ENCODE results near the gene AIG1. TPM values are rescaled to one million over a fixed set of nuclear protein-coding genes. Genes with fewer than 3 reads are reported as not detected.

Gene AIG1
- total and polyA plus RNA-seq, 2 donors, result 9.1 to 16.5 TPM

GRCh38 chr6:143110572-143110971, 49.9 kb downstream of the AIG1 start:
- Histone ChIP-seq H3K27me3 (ENCODE audit: control insufficient read depth in 2 of 2, insufficient read depth in 1 of 2, low read length in 1 of 2) (no peaks in the 10 kb centered on the region), H3K27ac (ENCODE audit: low read depth in 1 of 2, low read length in 1 of 2) (no peak overlapping the region), H3K4me1 (ENCODE audit: control insufficient read depth in 2 of 2, insufficient read depth in 2 of 2, low read length in 2 of 2) (no peaks in the 10 kb centered on the region), H3K4me3 (ENCODE audit: low read length in 2 of 2) (no peak overlapping the region), H3K9me3 (ENCODE audit: control insufficient read depth in 2 of 2, insufficient read depth in 1 of 2, low read length in 1 of 2) (no peaks in the 10 kb centered on the region), H3K36me3 (ENCODE audit: control insufficient read depth in 2 of 2, insufficient read depth in 2 of 2, low read length in 1 of 2) (no peaks in the 10 kb centered on the region)
- DNase-seq (ENCODE audit: low read depth in 6 of 9, low spot score in 9 of 9), result no peak
- 96% methylated on average over 4 of the region's 4 CpGs for WGBS

GRCh38 chr6:143110996-143111395, 50.3 kb downstream of the AIG1 start:
- WGBS, result 95% methylated on average over 1 of the region's 1 CpG
- Histone ChIP-seq H3K4me3 (ENCODE audit: low read length in 2 of 2) (no peak overlapping the region), H3K27me3 (ENCODE audit: control insufficient read depth in 2 of 2, insufficient read depth in 1 of 2, low read length in 1 of 2) (no peaks in the 10 kb centered on the region), H3K27ac (ENCODE audit: low read depth in 1 of 2, low read length in 1 of 2) (no peak overlapping the region), H3K9me3 (ENCODE audit: control insufficient read depth in 2 of 2, insufficient read depth in 1 of 2, low read length in 1 of 2) (no peaks in the 10 kb centered on the region), H3K4me1 (ENCODE audit: control insufficient read depth in 2 of 2, insufficient read depth in 2 of 2, low read length in 2 of 2) (no peaks in the 10 kb centered on the region), H3K36me3 (ENCODE audit: control insufficient read depth in 2 of 2, insufficient read depth in 2 of 2, low read length in 1 of 2) (no peaks in the 10 kb centered on the region)
- DNase-seq (ENCODE audit: low read depth in 6 of 9, low spot score in 9 of 9), result no peak

- Histone ChIP-seq H3K4me3 (ENCODE audit: low read length in 2 of 2) (no peak overlapping the region), H3K27me3 (ENCODE audit: control insufficient read depth in 2 of 2, insufficient read depth in 1 of 2, low read length in 1 of 2) (no peaks in the 10 kb centered on the region), H3K36me3 (ENCODE audit: control insufficient read depth in 2 of 2, insufficient read depth in 2 of 2, low read length in 1 of 2) (no peaks in the 10 kb centered on the region), H3K9me3 (ENCODE audit: control insufficient read depth in 2 of 2, insufficient read depth in 1 of 2, low read length in 1 of 2) (no peaks in the 10 kb centered on the region), H3K27ac (ENCODE audit: low read depth in 1 of 2, low read length in 1 of 2) (no peak overlapping the region), H3K4me1 (ENCODE audit: control insufficient read depth in 2 of 2, insufficient read depth in 2 of 2, low read length in 2 of 2) (no peaks in the 10 kb centered on the region)
- DNase-seq (ENCODE audit: low read depth in 6 of 9, low spot score in 9 of 9), result no peak
- 88% methylated on average over 4 of the region's 4 CpGs for whole genome bisulfite sequencing
Measured at GRCh38 chr6:143111443-143111842, 50.8 kb downstream of the AIG1 start.

GRCh38 chr6:143112084-143112768, 51.5 kb downstream of the AIG1 start:
- Histone ChIP-seq H3K9me3 (ENCODE audit: control insufficient read depth in 2 of 2, insufficient read depth in 1 of 2, low read length in 1 of 2) (no peaks in the 10 kb centered on the region), H3K27me3 (ENCODE audit: control insufficient read depth in 2 of 2, insufficient read depth in 1 of 2, low read length in 1 of 2) (no peaks in the 10 kb centered on the region), H3K4me1 (ENCODE audit: control insufficient read depth in 2 of 2, insufficient read depth in 2 of 2, low read length in 2 of 2) (no peaks in the 10 kb centered on the region), H3K4me3 (ENCODE audit: low read length in 2 of 2) (no peak overlapping the region), H3K27ac (ENCODE audit: low read depth in 1 of 2, low read length in 1 of 2) (no peak overlapping the region), H3K36me3 (ENCODE audit: control insufficient read depth in 2 of 2, insufficient read depth in 2 of 2, low read length in 1 of 2) (no peaks in the 10 kb centered on the region)
- 95% methylated on average over 4 of the region's 4 CpGs for WGBS
- no peak for DNase-seq (ENCODE audit: low read depth in 6 of 9, low spot score in 9 of 9)

GRCh38 chr6:143112837-143113236, 52.1 kb downstream of the AIG1 start:
- Histone ChIP-seq H3K9me3 (ENCODE audit: control insufficient read depth in 2 of 2, insufficient read depth in 1 of 2, low read length in 1 of 2) (no peaks in the 10 kb centered on the region), H3K4me3 (ENCODE audit: low read length in 2 of 2) (no peak overlapping the region), H3K36me3 (ENCODE audit: control insufficient read depth in 2 of 2, insufficient read depth in 2 of 2, low read length in 1 of 2) (no peaks in the 10 kb centered on the region), H3K27me3 (ENCODE audit: control insufficient read depth in 2 of 2, insufficient read depth in 1 of 2, low read length in 1 of 2) (no peaks in the 10 kb centered on the region), H3K4me1 (ENCODE audit: control insufficient read depth in 2 of 2, insufficient read depth in 2 of 2, low read length in 2 of 2) (no peaks in the 10 kb centered on the region), H3K27ac (ENCODE audit: low read depth in 1 of 2, low read length in 1 of 2) (no peak overlapping the region)
- WGBS, result 97% methylated on average over 5 of the region's 5 CpGs
- DNase-seq (ENCODE audit: low read depth in 6 of 9, low spot score in 9 of 9), result no peak

GRCh38 chr6:143115728-143116127, 55.0 kb downstream of the AIG1 start:
- Histone ChIP-seq H3K9me3 (ENCODE audit: control insufficient read depth in 2 of 2, insufficient read depth in 1 of 2, low read length in 1 of 2) (no peaks in the 10 kb centered on the region), H3K27me3 (ENCODE audit: control insufficient read depth in 2 of 2, insufficient read depth in 1 of 2, low read length in 1 of 2) (no peaks in the 10 kb centered on the region), H3K27ac (ENCODE audit: low read depth in 1 of 2, low read length in 1 of 2) (no peak overlapping the region), H3K36me3 (ENCODE audit: control insufficient read depth in 2 of 2, insufficient read depth in 2 of 2, low read length in 1 of 2) (no peaks in the 10 kb centered on the region), H3K4me1 (ENCODE audit: control insufficient read depth in 2 of 2, insufficient read depth in 2 of 2, low read length in 2 of 2) (no peaks in the 10 kb centered on the region), H3K4me3 (ENCODE audit: low read length in 2 of 2) (no peak overlapping the region)
- WGBS, result 97% methylated on average over 3 of the region's 3 CpGs
- DNase-seq (ENCODE audit: low read depth in 6 of 9, low spot score in 9 of 9), result no peak

- WGBS, result 71% methylated on average over 1 of the region's 1 CpG
- DNase-seq (ENCODE audit: low read depth in 6 of 9, low spot score in 9 of 9), result no peak
Measured at GRCh38 chr6:143117108-143117507, 56.4 kb downstream of the AIG1 start.

GRCh38 chr6:143119260-143119659, 58.6 kb downstream of the AIG1 start:
- no peak overlapping the region for H3K4me3 ChIP-seq (ENCODE audit: low read length in 2 of 2)
- 96% methylated on average over 2 of the region's 2 CpGs for WGBS

More at GRCh38 chr6:143117108-143117507, 56.4 kb downstream of the AIG1 start:
- H3K4me3 ChIP-seq (ENCODE audit: low read length in 2 of 2), result no peak overlapping the region
- H3K36me3 ChIP-seq (ENCODE audit: control insufficient read depth in 2 of 2, insufficient read depth in 2 of 2, low read length in 1 of 2), result no peaks in the 10 kb centered on the region
- no peaks in the 10 kb centered on the region for H3K4me1 ChIP-seq (ENCODE audit: control insufficient read depth in 2 of 2, insufficient read depth in 2 of 2, low read length in 2 of 2)
- H3K9me3 ChIP-seq (ENCODE audit: control insufficient read depth in 2 of 2, insufficient read depth in 1 of 2, low read length in 1 of 2), result no peaks in the 10 kb centered on the region
- no peaks in the 10 kb centered on the region for H3K27me3 ChIP-seq (ENCODE audit: control insufficient read depth in 2 of 2, insufficient read depth in 1 of 2, low read length in 1 of 2)
- no peak overlapping the region for H3K27ac ChIP-seq (ENCODE audit: low read depth in 1 of 2, low read length in 1 of 2)

GRCh38 chr6:143123081-143123480, 62.4 kb downstream of the AIG1 start:
- H3K36me3 ChIP-seq (ENCODE audit: control insufficient read depth in 2 of 2, insufficient read depth in 2 of 2, low read length in 1 of 2), result no peaks in the 10 kb centered on the region
- H3K27ac ChIP-seq (ENCODE audit: low read depth in 1 of 2, low read length in 1 of 2), result no peak overlapping the region
- no peaks in the 10 kb centered on the region for H3K27me3 ChIP-seq (ENCODE audit: control insufficient read depth in 2 of 2, insufficient read depth in 1 of 2, low read length in 1 of 2)
- no peaks in the 10 kb centered on the region for H3K4me1 ChIP-seq (ENCODE audit: control insufficient read depth in 2 of 2, insufficient read depth in 2 of 2, low read length in 2 of 2)
- DNase-seq (ENCODE audit: low read depth in 6 of 9, low spot score in 9 of 9), result no peak
- WGBS, result 100% methylated on average over 1 of the region's 1 CpG
- no peak overlapping the region for H3K4me3 ChIP-seq (ENCODE audit: low read length in 2 of 2)
- no peaks in the 10 kb centered on the region for H3K9me3 ChIP-seq (ENCODE audit: control insufficient read depth in 2 of 2, insufficient read depth in 1 of 2, low read length in 1 of 2)

More at GRCh38 chr6:143119260-143119659, 58.6 kb downstream of the AIG1 start:
- DNase-seq (ENCODE audit: low read depth in 6 of 9, low spot score in 9 of 9), result no peak
- Histone ChIP-seq H3K27me3 (ENCODE audit: control insufficient read depth in 2 of 2, insufficient read depth in 1 of 2, low read length in 1 of 2) (no peaks in the 10 kb centered on the region), H3K27ac (ENCODE audit: low read depth in 1 of 2, low read length in 1 of 2) (no peak overlapping the region), H3K4me1 (ENCODE audit: control insufficient read depth in 2 of 2, insufficient read depth in 2 of 2, low read length in 2 of 2) (no peaks in the 10 kb centered on the region), H3K9me3 (ENCODE audit: control insufficient read depth in 2 of 2, insufficient read depth in 1 of 2, low read length in 1 of 2) (no peaks in the 10 kb centered on the region), H3K36me3 (ENCODE audit: control insufficient read depth in 2 of 2, insufficient read depth in 2 of 2, low read length in 1 of 2) (no peaks in the 10 kb centered on the region)
